CD14-positive monocyte (primary cell): Measurements from ENCODE around the gene TXK. TPM values are rescaled to one million over a fixed set of nuclear protein-coding genes. Genes with fewer than 3 reads are reported as not detected.

Experiments
- DNase-seq, 3 donors: peaks; one replicate each; pipeline ENCODE4 v3.0.0-alpha.2; 2011 to 2022
- H2AFZ ChIP-seq: 2 replicates; pipeline ENCODE4 v1.6.0; 2012; ENCODE audit warnings: mild to moderate bottlenecking, low read depth, low read length, inconsistent platforms; ENCODE audit not compliant: insufficient read depth, poor library complexity, severe bottlenecking
- H3K27ac ChIP-seq, 2 donors: 1 replicate in 1 of 2; 2 replicates in 1 of 2; pipeline ENCODE4 v1.5.1; 2012 to 2013; ENCODE audit warnings: low read length in 2 of 2, control low read depth in 1 of 2, inconsistent platforms in 1 of 2, low read depth in 1 of 2, mild to moderate bottlenecking in 1 of 2
- H3K27me3 ChIP-seq, 2 donors: one replicate each; pipeline versions ENCODE4 v1.6.0 to v1.6.1; 2011 to 2013; ENCODE audit warnings: low read length in 2 of 2; ENCODE audit not compliant: control insufficient read depth in 2 of 2, insufficient read depth in 2 of 2
- H3K36me3 ChIP-seq, 2 donors: replicated peaks in 1 of 2; 1 replicate in 1 of 2; 2 replicates in 1 of 2; pipeline versions ENCODE4 v1.5.1 to v1.6.1; 2012 to 2013; ENCODE audit warnings: low read length in 2 of 2, control low read depth in 1 of 2, inconsistent platforms in 1 of 2, mild to moderate bottlenecking in 1 of 2; ENCODE audit not compliant: insufficient read depth in 2 of 2, control insufficient read depth in 1 of 2
- H3K4me1 ChIP-seq, 2 donors: 1 replicate in 1 of 2; 2 replicates in 1 of 2; pipeline versions ENCODE4 v1.5.1 to v1.6.1; 2012 to 2013; ENCODE audit warnings: low read length in 2 of 2, control low read depth in 1 of 2, inconsistent platforms in 1 of 2, mild to moderate bottlenecking in 1 of 2, moderate library complexity in 1 of 2; ENCODE audit not compliant: insufficient read depth in 2 of 2, control insufficient read depth in 1 of 2
- H3K4me2 ChIP-seq: replicated peaks from 2 replicates; pipeline ENCODE3; 2012; ENCODE audit warnings: low read length, moderate library complexity, mild to moderate bottlenecking; ENCODE audit not compliant: poor library complexity, severe bottlenecking; ENCODE audit errors: extremely low read depth
- H3K4me3 ChIP-seq, 3 experiments: fragments of 200-600 bp in 1 of 3; sonication (generic) in 1 of 3; replicated peaks in 1 of 3; 1 replicate in 2 of 3; 2 replicates in 1 of 3; pipeline ENCODE4 v1.5.1; 2011 to 2013; ENCODE audit warnings: low read length in 3 of 3, mild to moderate bottlenecking in 3 of 3, control low read depth in 2 of 3, low read depth in 2 of 3, inconsistent platforms in 1 of 3, moderate library complexity in 1 of 3
- H3K79me2 ChIP-seq: 2 replicates; pipeline ENCODE4 v1.6.0; 2012; ENCODE audit warnings: mild to moderate bottlenecking, control low read depth, inconsistent platforms, low read length, moderate library complexity; ENCODE audit not compliant: insufficient read depth
- H3K9ac ChIP-seq: 2 replicates; pipeline ENCODE4 v1.6.0; 2017; ENCODE audit warnings: low read length, mild to moderate bottlenecking; ENCODE audit not compliant: insufficient read depth, poor library complexity, severe bottlenecking
- H3K9me3 ChIP-seq, 2 donors: replicated peaks in 1 of 2; 1 replicate in 1 of 2; 2 replicates in 1 of 2; pipeline versions ENCODE4 v1.5.1 to v1.6.1; 2012 to 2013; ENCODE audit warnings: low read length in 2 of 2, control low read depth in 1 of 2; ENCODE audit not compliant: control insufficient read depth in 1 of 2, insufficient read depth in 1 of 2
- H4K20me1 ChIP-seq: 2 replicates; pipeline ENCODE4 v1.6.0; 2012; ENCODE audit warnings: mild to moderate bottlenecking, low read length, control low read depth, moderate library complexity; ENCODE audit not compliant: insufficient read depth
- H3K27ac Mint-ChIP-seq, 7 donors: one replicate each; pipeline ENCODE4 v1.8.0; 2020; ENCODE audit warnings: mild to moderate bottlenecking in 7 of 7, mixed read lengths in 7 of 7, moderate library complexity in 6 of 7, inconsistent platforms in 2 of 7
- H3K27me3 Mint-ChIP-seq, 3 donors: one replicate each; pipeline ENCODE4 v1.8.0; 2021 to 2022; ENCODE audit warnings: low read depth in 3 of 3, mild to moderate bottlenecking in 3 of 3, mixed read lengths in 3 of 3, moderate library complexity in 3 of 3, inconsistent platforms in 1 of 3
- H3K36me3 Mint-ChIP-seq, 2 donors: one replicate each; pipeline ENCODE4 v1.8.0; 2020; ENCODE audit warnings: mixed read lengths in 2 of 2, inconsistent platforms in 1 of 2, mild to moderate bottlenecking in 1 of 2
- H3K4me1 Mint-ChIP-seq: one replicate; pipeline ENCODE4 v1.8.0; 2020; ENCODE audit warnings: mild to moderate bottlenecking, mixed read lengths
- H3K4me3 Mint-ChIP-seq, 2 donors: one replicate each; pipeline ENCODE4 v1.8.0; 2020; ENCODE audit warnings: mild to moderate bottlenecking in 2 of 2, mixed read lengths in 2 of 2, moderate library complexity in 1 of 2
- H3K9me3 Mint-ChIP-seq, 7 donors: one replicate each; pipeline ENCODE4 v1.8.0; 2020 to 2022; ENCODE audit warnings: mixed read lengths in 7 of 7, mild to moderate bottlenecking in 6 of 7, moderate library complexity in 6 of 7, inconsistent platforms in 2 of 7
- WGBS: methylation state at CpG from one replicate; pipeline ENCODE4 v1.1.5; 2013; ENCODE audit warnings: missing lambda C conversion rate; ENCODE audit not compliant: insufficient coverage; 5-methylcytosine and 5-hydroxymethylcytosine counted together
- intact Hi-C, 2 donors: fragments of 100-400 bp; cut with micrococcal nuclease; formaldehyde crosslinking; loops; one replicate each; pipeline versions ENCODE4 v1.15.0 to v1.15.1; 2023
- polyA plus RNA-seq, 3 donors: library from polyadenylated mRNA; depleted of rRNA in 1 of 3; unstranded in 2 of 3; stranded (reverse) in 1 of 3; fragments of 300-500 nt in 2 of 3; fragments of >200 nt in 1 of 3; fragmentation: Illumina TruSeq in 2 of 3; gene quantifications; 1 replicate in 2 of 3; 2 replicates in 1 of 3; pipeline ENCODE4 v1.2.3, GENCODE V29; 2012 to 2021
- TF ChIP-seq, protein P1 (sequence below): fragments of 200-600 bp; IDR thresholded peaks from one replicate; pipeline ENCODE4 v1.8.0; 2022; ENCODE audit warnings: antibody characterized with exemption, mild to moderate bottlenecking

TXK gene
- polyA plus RNA-seq, 3 donors: 0.13 to 0.93 (median 0.54) TPM

GRCh38 chr4:48175328-48175727 is 41.3 kb upstream of the TXK start:
- H3K9me3 Mint-ChIP-seq: peaks cover 0 to 11% (median 6%) of the 10 kb centered on the region in 7 donors
- H3K36me3 Mint-ChIP-seq: peaks cover 19 to 23% of the 10 kb centered on the region in 2 donors
- TF ChIP-seq, protein P1, sequence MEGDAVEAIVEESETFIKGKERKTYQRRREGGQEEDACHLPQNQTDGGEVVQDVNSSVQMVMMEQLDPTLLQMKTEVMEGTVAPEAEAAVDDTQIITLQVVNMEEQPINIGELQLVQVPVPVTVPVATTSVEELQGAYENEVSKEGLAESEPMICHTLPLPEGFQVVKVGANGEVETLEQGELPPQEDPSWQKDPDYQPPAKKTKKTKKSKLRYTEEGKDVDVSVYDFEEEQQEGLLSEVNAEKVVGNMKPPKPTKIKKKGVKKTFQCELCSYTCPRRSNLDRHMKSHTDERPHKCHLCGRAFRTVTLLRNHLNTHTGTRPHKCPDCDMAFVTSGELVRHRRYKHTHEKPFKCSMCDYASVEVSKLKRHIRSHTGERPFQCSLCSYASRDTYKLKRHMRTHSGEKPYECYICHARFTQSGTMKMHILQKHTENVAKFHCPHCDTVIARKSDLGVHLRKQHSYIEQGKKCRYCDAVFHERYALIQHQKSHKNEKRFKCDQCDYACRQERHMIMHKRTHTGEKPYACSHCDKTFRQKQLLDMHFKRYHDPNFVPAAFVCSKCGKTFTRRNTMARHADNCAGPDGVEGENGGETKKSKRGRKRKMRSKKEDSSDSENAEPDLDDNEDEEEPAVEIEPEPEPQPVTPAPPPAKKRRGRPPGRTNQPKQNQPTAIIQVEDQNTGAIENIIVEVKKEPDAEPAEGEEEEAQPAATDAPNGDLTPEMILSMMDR: no peak

GRCh38 chr4:48173056-48173991 is 39.3 kb upstream of the TXK start:
- H3K4me2 ChIP-seq: peak overlapping the region; percentile 68
- no peaks in the 10 kb centered on the region for H3K27me3 ChIP-seq
- H3K9me3 ChIP-seq: no peaks in the 10 kb centered on the region
- intact Hi-C loops: no loop called here
- H3K79me2 ChIP-seq: peaks cover 1% of the 10 kb centered on the region
- TF ChIP-seq, protein P1: no peak
- Mint-ChIP-seq H3K4me3 (peak overlapping the region in 1 of 2 donors; percentile 87), H3K4me1 (peaks cover 18% of the 10 kb centered on the region), H3K27me3 (no peaks in the 10 kb centered on the region), H3K36me3 (peaks cover 23 to 24% of the 10 kb centered on the region in 2 donors), H3K27ac (peak overlapping the region; percentile 3 to 91 (median 87)), H3K9me3 (peaks cover 0 to 10% (median 2%) of the 10 kb centered on the region in 7 donors)
- H4K20me1 ChIP-seq: no peaks in the 10 kb centered on the region
- H3K36me3 ChIP-seq: peaks cover under 1 to 16% of the 10 kb centered on the region in 2 donors
- peak overlapping the region; percentile 32 for H3K9ac ChIP-seq
- H3K4me1 ChIP-seq: peaks cover 12 to 24% of the 10 kb centered on the region in 2 donors
- WGBS: 0% methylated on average over 1 of the region's 6 CpGs
- DNase-seq: peak in 1 of 3 donors; percentile 69
- peak overlapping the region; percentile 30 to 63 (median 43) for H3K4me3 ChIP-seq
- H2AFZ ChIP-seq: peak overlapping the region; percentile 57
- H3K27ac ChIP-seq: peak overlapping the region; percentile 44 to 74

More at GRCh38 chr4:48175328-48175727, 41.3 kb upstream of the TXK start:
- Histone ChIP-seq H3K79me2 (peaks cover 7% of the 10 kb centered on the region), H4K20me1 (no peaks in the 10 kb centered on the region), H3K4me1 (peaks cover 20 to 34% of the 10 kb centered on the region in 2 donors), H3K9ac (no peak overlapping the region), H2AFZ (no peak overlapping the region), H3K27ac (peak overlapping the region in 1 of 2 donors; percentile 16), H3K9me3 (no peaks in the 10 kb centered on the region), H3K36me3 (peaks cover 0 to 10% of the 10 kb centered on the region in 2 donors), H3K4me3 (no peak overlapping the region), H3K4me2 (no peak overlapping the region), H3K27me3 (no peaks in the 10 kb centered on the region)
- 80% methylated on average over 1 of the region's 7 CpGs for WGBS
- Mint-ChIP-seq H3K27ac (peak overlapping the region in 3 of 7 donors; percentile 25 to 59 (median 52)), H3K4me3 (no peak overlapping the region), H3K27me3 (no peaks in the 10 kb centered on the region), H3K4me1 (peaks cover 22% of the 10 kb centered on the region)
- no peak for DNase-seq
- intact Hi-C loops: no loop called here
